ENCODE results near the gene RSPH6A. TPM values are rescaled to one million over a fixed set of nuclear protein-coding genes. Genes with fewer than 3 reads are reported as not detected.

RSPH6A gene
- total and polyA plus RNA-seq, 12 donors: 0.09 to 0.15 TPM; not detected in 10

- intact Hi-C loops (cut with DNase I): no loop called here
- Histone ChIP-seq H3K27ac (peak overlapping the region in 1 of 10 donors; percentile 21), H3K36me3 (peaks cover 0 to 68% (median 31%) of the 10 kb centered on the region in 9 donors), H3K27me3 (peaks cover 0 to 6% (median 0%) of the 10 kb centered on the region in 7 donors), H3K9me3 (no peaks in the 10 kb centered on the region), H3K4me3 (no peak overlapping the region), H3K4me1 (peaks cover 0 to 17% (median 8%) of the 10 kb centered on the region in 9 donors)
- WGBS, 2 donors: 86 to 92% methylated on average over 8 of the region's 8 CpGs
- ATAC-seq (no peak), DNase-seq (no peak)
- TF ChIP-seq, protein P1, sequence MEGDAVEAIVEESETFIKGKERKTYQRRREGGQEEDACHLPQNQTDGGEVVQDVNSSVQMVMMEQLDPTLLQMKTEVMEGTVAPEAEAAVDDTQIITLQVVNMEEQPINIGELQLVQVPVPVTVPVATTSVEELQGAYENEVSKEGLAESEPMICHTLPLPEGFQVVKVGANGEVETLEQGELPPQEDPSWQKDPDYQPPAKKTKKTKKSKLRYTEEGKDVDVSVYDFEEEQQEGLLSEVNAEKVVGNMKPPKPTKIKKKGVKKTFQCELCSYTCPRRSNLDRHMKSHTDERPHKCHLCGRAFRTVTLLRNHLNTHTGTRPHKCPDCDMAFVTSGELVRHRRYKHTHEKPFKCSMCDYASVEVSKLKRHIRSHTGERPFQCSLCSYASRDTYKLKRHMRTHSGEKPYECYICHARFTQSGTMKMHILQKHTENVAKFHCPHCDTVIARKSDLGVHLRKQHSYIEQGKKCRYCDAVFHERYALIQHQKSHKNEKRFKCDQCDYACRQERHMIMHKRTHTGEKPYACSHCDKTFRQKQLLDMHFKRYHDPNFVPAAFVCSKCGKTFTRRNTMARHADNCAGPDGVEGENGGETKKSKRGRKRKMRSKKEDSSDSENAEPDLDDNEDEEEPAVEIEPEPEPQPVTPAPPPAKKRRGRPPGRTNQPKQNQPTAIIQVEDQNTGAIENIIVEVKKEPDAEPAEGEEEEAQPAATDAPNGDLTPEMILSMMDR (IDR thresholded peaks at IDR 0.05): no peak
These were observed 6.0 kb upstream of the RSPH6A start for GRCh38 chr19:45821103-45821521.

DNA sequence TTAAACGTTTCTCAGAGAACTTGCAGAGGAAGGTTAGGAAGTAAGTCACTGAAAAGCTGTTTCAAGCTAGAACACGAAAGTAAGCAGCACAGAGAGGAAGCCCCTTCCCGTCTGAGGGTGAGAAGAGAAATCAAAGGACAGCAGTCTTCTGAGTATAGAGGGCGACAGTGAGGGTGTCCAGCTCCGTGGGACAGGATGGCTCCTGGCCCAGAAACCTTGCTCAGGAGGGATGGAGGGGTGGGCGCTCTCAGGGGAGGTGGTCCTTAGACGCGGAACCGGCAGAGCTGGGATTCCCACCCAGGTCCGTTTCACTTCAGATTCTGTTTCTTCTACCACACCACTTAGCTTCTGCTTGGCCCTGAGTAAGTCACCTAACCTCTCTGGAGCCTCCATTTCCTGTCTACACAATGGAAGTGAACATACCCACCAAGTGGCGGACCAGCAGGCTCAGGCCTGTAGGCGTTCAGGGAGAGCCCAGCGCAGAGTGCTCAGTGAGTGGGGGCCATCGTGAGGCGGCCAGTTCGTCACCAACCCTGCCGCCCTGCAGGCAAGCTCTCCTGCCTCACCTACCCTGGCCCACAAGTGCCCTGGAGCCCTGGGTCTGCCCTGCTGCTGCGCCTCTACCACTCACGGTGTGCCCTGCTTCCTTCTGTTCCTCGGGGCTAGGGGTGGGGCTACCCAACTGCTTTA lies 5.5 kb upstream of the RSPH6A start:
- TF ChIP-seq, protein P1 (IDR thresholded peaks at IDR 0.05): no peak
- H3K9me3 ChIP-seq: no peaks in the 10 kb centered on the region
- peaks cover 0 to 11% (median 0%) of the 10 kb centered on the region in 7 donors for H3K27me3 ChIP-seq
- intact Hi-C loops (cut with DNase I): no loop called here
- peaks cover 0 to 22% (median 13%) of the 10 kb centered on the region in 9 donors for H3K4me1 ChIP-seq
- DNase-seq (no peak), ATAC-seq (no peak)
- 73 to 74% methylated on average over 20 of the region's 20 CpGs for WGBS, 2 donors
- no peak overlapping the region for H3K4me3 ChIP-seq
- peak overlapping the region in 1 of 10 donors; percentile 21 for H3K27ac ChIP-seq
- peaks cover 0 to 62% (median 29%) of the 10 kb centered on the region in 9 donors for H3K36me3 ChIP-seq

DNA sequence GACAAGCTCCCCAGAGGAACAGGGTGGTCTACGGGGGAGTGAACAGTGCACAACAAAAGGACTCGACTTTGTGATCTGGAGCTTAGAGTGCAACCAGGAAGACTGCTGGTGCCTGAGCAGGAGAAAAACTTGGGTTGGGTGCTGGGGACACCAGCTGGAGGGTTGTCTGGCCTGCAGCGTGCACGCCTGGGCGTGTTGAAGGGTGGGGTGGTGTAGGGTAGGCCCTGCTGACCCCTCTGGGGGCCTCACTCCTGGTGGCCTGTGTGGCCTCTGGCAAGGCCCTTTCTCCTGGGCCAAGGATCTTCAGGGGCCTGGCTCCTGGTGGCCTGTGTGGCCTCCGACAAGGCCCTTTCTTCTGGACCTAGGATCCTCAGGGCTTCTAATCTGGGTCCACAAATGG lies 4.7 kb upstream of the RSPH6A start:
- peaks cover 0 to 30% (median 20%) of the 10 kb centered on the region in 9 donors for H3K4me1 ChIP-seq
- no peaks in the 10 kb centered on the region for H3K9me3 ChIP-seq
- TF ChIP-seq, protein P1 (IDR thresholded peaks at IDR 0.05): no peak
- DNase-seq (no peak), ATAC-seq (no peak)
- intact Hi-C loops (cut with DNase I): loop anchor here in 4 of 10 donors (5.0 to 10.0 kb wide), 4 partner anchors 58 to 198 kb away; partner anchors contain the start of gene IRF2BP1 (in 1 of the 4)
- WGBS, 2 donors: 83 to 88% methylated on average over 6 of the region's 6 CpGs
- H3K4me3 ChIP-seq: no peak overlapping the region
- H3K27me3 ChIP-seq: peaks cover 0 to 19% (median 0%) of the 10 kb centered on the region in 7 donors
- H3K27ac ChIP-seq: no peak overlapping the region
- peaks cover 0 to 54% (median 23%) of the 10 kb centered on the region in 9 donors for H3K36me3 ChIP-seq

DNA sequence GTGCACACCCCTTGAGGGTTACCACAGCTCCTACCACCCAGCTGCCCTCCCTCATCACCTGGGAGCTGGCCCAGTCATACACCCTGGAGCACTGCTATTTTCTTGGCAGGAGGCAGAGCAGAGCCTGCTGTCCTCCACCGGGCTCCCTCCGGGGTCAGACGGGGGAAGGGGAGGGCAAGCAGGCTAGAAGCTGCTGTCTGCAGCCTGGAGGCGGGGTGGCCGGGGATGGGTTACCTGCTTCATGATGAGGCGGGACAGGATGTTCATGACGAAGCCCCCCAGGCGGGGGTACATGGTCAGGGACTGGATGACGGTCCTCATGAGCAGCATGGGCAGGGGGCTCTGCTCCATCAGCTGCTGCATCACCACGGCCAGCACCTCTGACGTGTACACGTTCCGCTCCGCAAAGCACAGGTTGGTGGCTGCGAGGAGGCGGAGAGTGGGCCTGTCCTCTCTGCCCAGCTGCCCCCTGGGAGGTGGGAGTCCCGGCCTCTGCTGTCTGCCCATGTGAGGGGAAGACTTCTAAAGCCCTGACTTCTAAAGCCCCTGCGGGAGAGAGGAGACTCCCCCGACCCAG lies 2.7 kb upstream of the RSPH6A start:
- Histone ChIP-seq H3K9me3 (no peaks in the 10 kb centered on the region), H3K4me1 (peaks cover 0 to 31% (median 22%) of the 10 kb centered on the region in 9 donors), H3K36me3 (peaks cover 0 to 35% (median 6%) of the 10 kb centered on the region in 9 donors), H3K4me3 (no peak overlapping the region), H3K27me3 (peaks cover 0 to 36% (median 0%) of the 10 kb centered on the region in 7 donors), H3K27ac (no peak overlapping the region)
- TF ChIP-seq, protein P1 (IDR thresholded peaks at IDR 0.05): no peak
- DNase-seq (no peak), ATAC-seq (peak in 4 of 8 donors; percentile 2 to 12 (median 3))
- WGBS, 2 donors: 78 to 81% methylated on average over 19 of the region's 19 CpGs
- intact Hi-C loops (cut with DNase I): loop anchor here in 4 of 10 donors (5.0 to 10.0 kb wide), 4 partner anchors 59 to 199 kb away; partner anchors contain the start of gene IRF2BP1 (in 1 of the 4)
